ENCODE measurements around the gene TFF1. TPM values are rescaled to one million over a fixed set of nuclear protein-coding genes. Genes with fewer than 3 reads are reported as not detected.

Gene TFF1
- total RNA-seq, 2 experiments from 2014 or later: not detected

GRCh38 chr21:42374864-42375499 lies 8.6 kb upstream of the TFF1 start:
- POLR2A ChIA-PET: no interaction called here
- peaks cover 8% of the 10 kb centered on the region for H3K4me1 Mint-ChIP-seq
- no peak overlapping the region for H3K27ac Mint-ChIP-seq
- no peak overlapping the region for H3K4me3 Mint-ChIP-seq
- H3K9me3 Mint-ChIP-seq: no peaks in the 10 kb centered on the region
- ATAC-seq (ENCODE audit: low read depth) (no peak), DNase-seq (no peak)
- H3K27me3 Mint-ChIP-seq: no peaks in the 10 kb centered on the region
- H3K36me3 Mint-ChIP-seq: peaks cover 3% of the 10 kb centered on the region

GRCh38 chr21:42374457-42374856 lies 8.1 kb upstream of the TFF1 start:
- POLR2A ChIA-PET: no interaction called here
- Mint-ChIP-seq H3K4me3 (no peak overlapping the region), H3K36me3 (peaks cover 3% of the 10 kb centered on the region), H3K9me3 (no peaks in the 10 kb centered on the region), H3K27ac (no peak overlapping the region), H3K27me3 (no peaks in the 10 kb centered on the region), H3K4me1 (peaks cover 8% of the 10 kb centered on the region)
- DNase-seq: no peak
- no peak for ATAC-seq (ENCODE audit: low read depth)

GRCh38 chr21:42373908-42374455 lies 7.6 kb upstream of the TFF1 start:
- no peak for ATAC-seq (ENCODE audit: low read depth)
- POLR2A ChIA-PET: interaction anchor here (1.7 kb wide), 1 partner anchor 49 kb away, joined by 4 read pairs; no protein-coding TSS in a partner anchor
- H3K27ac Mint-ChIP-seq: no peak overlapping the region
- no peak for DNase-seq
- peaks cover 3% of the 10 kb centered on the region for H3K36me3 Mint-ChIP-seq
- no peaks in the 10 kb centered on the region for H3K27me3 Mint-ChIP-seq
- peaks cover 11% of the 10 kb centered on the region for H3K4me1 Mint-ChIP-seq
- no peaks in the 10 kb centered on the region for H3K9me3 Mint-ChIP-seq
- H3K4me3 Mint-ChIP-seq: no peak overlapping the region

GRCh38 chr21:42373196-42373907 lies 7.0 kb upstream of the TFF1 start:
- Mint-ChIP-seq H3K27ac (peak overlapping the region; percentile 54), H3K9me3 (no peaks in the 10 kb centered on the region), H3K4me3 (peak overlapping the region; percentile 29), H3K4me1 (peaks cover 12% of the 10 kb centered on the region), H3K36me3 (peaks cover 3% of the 10 kb centered on the region), H3K27me3 (no peaks in the 10 kb centered on the region)
- ATAC-seq (ENCODE audit: low read depth): peak; percentile 53
- no peak for DNase-seq
- POLR2A ChIA-PET: interaction anchor here (1.7 kb wide), 1 partner anchor 50 kb away, joined by 4 read pairs; no protein-coding TSS in a partner anchor

GRCh38 chr21:42370894-42371654 lies 4.7 kb upstream of the TFF1 start:
- Mint-ChIP-seq H3K4me3 (no peak overlapping the region), H3K9me3 (no peaks in the 10 kb centered on the region), H3K27ac (peak overlapping the region; percentile 20), H3K4me1 (peaks cover 16% of the 10 kb centered on the region), H3K36me3 (peaks cover 3% of the 10 kb centered on the region), H3K27me3 (no peaks in the 10 kb centered on the region)
- POLR2A ChIA-PET: no interaction called here
- no peak for ATAC-seq (ENCODE audit: low read depth)
- DNase-seq: no peak

GRCh38 chr21:42369821-42370220 lies 3.5 kb upstream of the TFF1 start:
- Mint-ChIP-seq H3K27me3 (no peaks in the 10 kb centered on the region), H3K4me1 (peaks cover 16% of the 10 kb centered on the region), H3K4me3 (no peak overlapping the region), H3K27ac (no peak overlapping the region), H3K9me3 (no peaks in the 10 kb centered on the region), H3K36me3 (peaks cover 3% of the 10 kb centered on the region)
- no peak for ATAC-seq (ENCODE audit: low read depth)
- POLR2A ChIA-PET: no interaction called here
- no peak for DNase-seq

GRCh38 chr21:42367367-42368165 lies 1.2 kb upstream of the TFF1 start:
- Mint-ChIP-seq H3K27ac (no peak overlapping the region), H3K36me3 (peaks cover 3% of the 10 kb centered on the region), H3K27me3 (peaks cover 6% of the 10 kb centered on the region), H3K9me3 (no peaks in the 10 kb centered on the region), H3K4me1 (peaks cover 15% of the 10 kb centered on the region), H3K4me3 (no peak overlapping the region)
- ATAC-seq (ENCODE audit: low read depth): no peak
- no peak for DNase-seq
- POLR2A ChIA-PET: interaction anchor here (0.9 to 2.1 kb wide), 2 partner anchors 33 to 37 kb away, joined by 6 to 8 read pairs; partner anchors contain the start of gene UBASH3A

GRCh38 chr21:42365770-42366169 lies 565 bp downstream of the TFF1 start:
- Mint-ChIP-seq H3K27ac (no peak overlapping the region), H3K4me3 (no peak overlapping the region)

GRCh38 chr21:42364304-42364865 lies 1.9 kb downstream of the TFF1 start:
- POLR2A ChIA-PET: no interaction called here
- Mint-ChIP-seq H3K4me3 (no peak overlapping the region), H3K4me1 (peaks cover 17% of the 10 kb centered on the region), H3K36me3 (no peaks in the 10 kb centered on the region), H3K27ac (no peak overlapping the region), H3K9me3 (no peaks in the 10 kb centered on the region), H3K27me3 (peaks cover 12% of the 10 kb centered on the region)
- ATAC-seq (ENCODE audit: low read depth) (no peak), DNase-seq (no peak)

More at GRCh38 chr21:42365770-42366169, 565 bp downstream of the TFF1 start:
- Mint-ChIP-seq H3K9me3 (no peaks in the 10 kb centered on the region), H3K36me3 (no peaks in the 10 kb centered on the region), H3K27me3 (peaks cover 12% of the 10 kb centered on the region), H3K4me1 (peaks cover 15% of the 10 kb centered on the region)
- POLR2A ChIA-PET: no interaction called here
- ATAC-seq (ENCODE audit: low read depth) (no peak), DNase-seq (no peak)

- POLR2A ChIA-PET: interaction anchor here (1.6 kb wide), 1 partner anchor 216 kb away, joined by 3 read pairs; no protein-coding TSS in a partner anchor
Measured at GRCh38 chr21:42363312-42363711, 3.0 kb downstream of the TFF1 start.

GRCh38 chr21:42362700-42363099 lies 3.6 kb downstream of the TFF1 start:
- Mint-ChIP-seq H3K9me3 (no peaks in the 10 kb centered on the region), H3K4me3 (no peak overlapping the region), H3K27me3 (peaks cover 17% of the 10 kb centered on the region), H3K27ac (no peak overlapping the region), H3K36me3 (no peaks in the 10 kb centered on the region), H3K4me1 (peaks cover 9% of the 10 kb centered on the region)
- DNase-seq (no peak), ATAC-seq (ENCODE audit: low read depth) (no peak)
- POLR2A ChIA-PET: interaction anchor here (1.6 kb wide), 1 partner anchor 215 kb away, joined by 3 read pairs; no protein-coding TSS in a partner anchor

More at GRCh38 chr21:42363312-42363711, 3.0 kb downstream of the TFF1 start:
- no peak overlapping the region for H3K4me3 Mint-ChIP-seq
- peaks cover 12% of the 10 kb centered on the region for H3K4me1 Mint-ChIP-seq
- H3K27ac Mint-ChIP-seq: no peak overlapping the region
- H3K9me3 Mint-ChIP-seq: no peaks in the 10 kb centered on the region
- ATAC-seq (ENCODE audit: low read depth) (no peak), DNase-seq (no peak)
- H3K27me3 Mint-ChIP-seq: peaks cover 12% of the 10 kb centered on the region
- H3K36me3 Mint-ChIP-seq: no peaks in the 10 kb centered on the region

GRCh38 chr21:42362198-42362597 lies 4.1 kb downstream of the TFF1 start:
- Mint-ChIP-seq H3K4me3 (no peak overlapping the region), H3K27ac (no peak overlapping the region), H3K4me1 (peaks cover 8% of the 10 kb centered on the region), H3K36me3 (no peaks in the 10 kb centered on the region), H3K27me3 (peaks cover 17% of the 10 kb centered on the region), H3K9me3 (peaks cover 2% of the 10 kb centered on the region)
- no peak for DNase-seq
- POLR2A ChIA-PET: interaction anchor here (1.1 to 1.6 kb wide), 2 partner anchors 60 to 215 kb away, joined by 3 read pairs; no protein-coding TSS in a partner anchor
- no peak for ATAC-seq (ENCODE audit: low read depth)
